GM18520 (cell line): ENCODE results near the gene DVL3.

Experiments
- ATAC-seq: cut with Tn5 transposase; IDR thresholded peaks from one replicate; pipeline ENCODE4 v1.9.1; 2021; ENCODE audit not compliant: unreplicated experiment

Gene DVL3

DNA sequence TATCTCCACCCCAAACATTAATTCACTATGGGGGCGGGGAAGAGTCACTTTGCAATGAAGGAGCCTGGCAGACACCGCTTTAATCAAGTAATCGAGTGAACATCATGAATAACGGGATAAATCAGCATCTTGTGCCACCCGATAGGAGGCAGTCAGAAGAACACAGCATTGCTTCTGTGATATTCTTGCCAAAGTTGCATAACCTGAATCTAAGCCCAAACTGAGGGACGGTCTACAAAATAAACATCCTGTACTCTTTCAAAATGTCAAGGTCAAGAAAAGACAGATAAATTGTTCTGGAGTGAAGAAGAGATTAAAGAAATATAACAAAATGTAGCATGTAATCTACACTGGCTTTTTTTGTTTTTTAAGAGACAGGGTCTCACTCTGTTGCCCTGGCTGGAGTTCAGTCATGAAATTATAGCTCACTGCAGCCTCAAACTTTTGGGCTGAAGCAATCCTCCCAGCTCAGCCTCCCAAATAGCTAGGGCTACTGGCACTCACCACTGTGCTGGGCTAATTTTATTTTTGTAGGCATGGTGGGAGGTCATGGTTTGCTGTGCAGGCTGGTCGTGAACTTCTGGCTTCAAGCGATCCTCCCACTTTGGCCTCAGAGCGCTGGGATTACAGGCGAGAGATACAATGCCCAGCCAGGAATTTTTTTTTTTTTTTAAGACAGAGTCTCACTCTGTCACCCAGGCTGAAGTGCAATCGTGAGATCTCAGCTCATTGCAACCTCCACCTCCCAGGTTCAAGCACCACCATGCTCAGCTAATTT, 54.2 kb downstream of the DVL3 start:
- ATAC-seq, result no peak

DNA sequence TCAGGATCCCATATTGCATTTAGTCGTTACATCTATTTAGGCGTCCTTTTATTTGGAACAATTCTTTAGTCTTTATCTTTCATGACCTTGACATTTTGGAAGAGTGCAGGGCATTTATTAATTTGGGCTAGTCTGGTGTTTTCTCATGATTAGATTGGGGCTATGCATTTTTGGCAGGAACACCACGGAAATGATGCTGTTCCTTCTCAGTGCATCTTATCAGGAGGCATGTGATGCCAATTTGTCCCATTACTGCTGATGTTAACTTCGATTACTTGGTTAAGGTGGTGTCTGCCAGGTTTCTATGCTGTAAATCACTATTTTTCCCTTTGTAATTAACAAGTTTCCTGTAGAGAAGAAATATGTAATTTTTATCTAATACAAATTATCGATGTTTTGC, 56.1 kb downstream of the DVL3 start:
- no peak for ATAC-seq

DNA sequence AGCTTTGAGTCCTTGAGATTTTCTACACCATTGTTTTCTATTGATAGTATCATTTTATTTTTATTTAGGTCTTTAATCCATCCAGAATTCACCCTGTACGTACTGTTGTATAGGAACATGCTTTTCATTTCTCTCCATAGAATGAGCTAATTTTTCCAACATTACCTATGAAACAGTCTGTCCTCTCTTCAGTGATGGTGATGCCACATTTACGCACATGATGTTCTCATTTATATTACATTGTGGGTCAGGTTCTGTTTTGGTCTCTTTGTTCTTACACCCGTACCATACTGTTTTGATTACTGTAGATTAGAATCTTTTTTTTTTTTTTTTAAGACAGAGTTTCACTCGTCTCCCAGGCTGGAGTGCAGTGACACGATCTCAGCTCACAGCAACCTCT, 56.5 kb downstream of the DVL3 start:
- no peak for ATAC-seq

DNA sequence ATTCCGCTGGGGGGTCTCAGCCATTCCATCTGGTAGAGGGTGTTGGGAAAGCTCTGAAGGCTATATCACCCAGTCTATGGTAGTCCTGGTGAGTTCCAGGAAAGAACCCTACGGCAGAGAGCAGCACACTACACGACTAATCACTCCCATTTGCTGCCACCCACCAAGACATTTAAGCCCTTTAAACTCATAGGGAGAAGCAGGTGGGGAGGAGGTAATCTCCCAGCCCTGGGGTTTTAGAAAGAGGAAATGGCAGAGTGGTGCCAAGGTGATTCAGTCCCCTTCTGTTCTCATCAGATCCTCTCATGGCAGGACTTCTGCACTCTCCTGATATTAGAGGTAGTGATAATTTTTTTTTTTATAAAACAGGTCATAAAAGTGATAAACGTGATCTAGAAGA, 63.6 kb downstream of the DVL3 start:
- ATAC-seq, result no peak

DNA sequence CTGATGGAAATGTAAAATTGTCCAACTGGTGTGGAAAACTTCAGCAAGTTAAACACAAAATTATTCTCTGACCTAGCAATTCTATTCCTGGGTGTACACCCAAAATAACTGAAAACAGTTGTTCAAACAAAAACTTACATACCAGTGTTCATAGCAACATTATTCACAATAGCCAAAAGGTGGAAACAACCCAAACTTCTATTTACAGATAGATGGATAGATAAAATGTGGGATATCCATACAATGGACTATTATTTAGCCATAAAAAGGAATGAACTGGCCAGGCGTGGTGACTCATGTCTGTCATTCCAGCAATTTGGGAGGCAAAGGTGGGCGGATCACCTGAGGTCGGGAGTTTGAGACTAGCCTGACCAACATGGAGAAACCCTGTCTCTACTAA, 67.3 kb downstream of the DVL3 start:
- ATAC-seq, result no peak
